ENCODE measurements around the gene VILL. TPM values are rescaled to one million over a fixed set of nuclear protein-coding genes. Genes with fewer than 3 reads are reported as not detected.

The VILL gene
- total and polyA plus RNA-seq, 2 of the 8 experiments (the other 6 are each of a cell fraction or from before 2014, with no cell fraction given): 4.1 to 4.2 TPM

DNA sequence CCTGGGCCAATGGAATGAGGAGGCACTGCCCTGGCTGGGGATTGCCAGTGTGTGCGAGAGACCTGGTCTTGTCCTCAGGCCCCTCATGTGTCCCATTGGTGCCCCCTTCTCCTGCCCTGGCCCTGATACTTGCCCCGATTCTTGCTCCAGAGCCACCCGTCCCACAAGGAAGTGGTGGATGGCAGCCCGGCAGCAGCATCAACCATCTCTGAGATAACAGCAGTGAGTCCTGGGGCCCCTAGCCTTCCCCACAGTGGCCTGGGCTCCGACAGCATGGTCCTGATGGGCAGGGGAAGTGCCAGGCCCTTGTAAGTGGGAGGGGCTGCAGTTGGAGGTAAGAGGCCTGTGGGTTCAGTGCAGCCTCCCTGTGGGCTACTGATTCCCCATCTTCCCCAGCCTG, 15.4 kb downstream of the VILL start:
- H4K5ac ChIP-seq (ENCODE audit: insufficient read length, low read depth, low read length): no peak overlapping the region
- peaks cover 0 to 6% of the 10 kb centered on the region in 2 experiments for H4K20me1 ChIP-seq (replicated peaks in 1 of 2; ENCODE audit: control insufficient read depth in 1 of 2, insufficient read depth in 2 of 2, low read length in 2 of 2)
- no peak overlapping the region for H3K56ac ChIP-seq (replicated peaks; ENCODE audit: insufficient read length, low read depth, low read length)
- no peaks in the 10 kb centered on the region for H3K79me1 ChIP-seq (ENCODE audit: low read depth, low read length)
- H3K23me2 ChIP-seq (ENCODE audit: low read depth, low read length): no peaks in the 10 kb centered on the region
- DNase-seq (ENCODE audit: low read depth in 1 of 2, low spot score in 2 of 2) (no peak), FAIRE-seq (no peak)
- H2BK12ac ChIP-seq (ENCODE audit: low read depth, low read length): no peak overlapping the region
- no peak overlapping the region for H3K14ac ChIP-seq (ENCODE audit: insufficient read length)
- no peaks in the 10 kb centered on the region for H3K9me3 ChIP-seq (ENCODE audit: insufficient read depth in 2 of 2, low read depth in 1 of 2, low read length in 1 of 2)
- no peak overlapping the region for H3K18ac ChIP-seq (ENCODE audit: extremely low read depth, low read length)
- H3K27me3 ChIP-seq (replicated peaks in 1 of 4; ENCODE audit: control insufficient read depth in 3 of 4, extremely low read depth in 1 of 4, insufficient read depth in 3 of 4, low read length in 3 of 4): no peaks in the 10 kb centered on the region
- H3K27ac ChIP-seq (ENCODE audit: low read depth, low read length): no peak overlapping the region
- peaks cover 0 to 2% (median under 1%) of the 10 kb centered on the region in 4 experiments; a peak in 1 of 8 replicates for H3K36me3 ChIP-seq (ENCODE audit: control insufficient read depth in 2 of 4, insufficient read depth in 4 of 4, low read length in 3 of 4)
- CTCF ChIA-PET (ENCODE audit: partially characterized antibody): interaction anchor here (0.8 to 2.4 kb wide), 8 partner anchors 14 to 312 kb away, joined by 3 to 12 read pairs (median 5); partner anchors contain the start of gene PLCD1
- H2BK5ac ChIP-seq (ENCODE audit: low read depth, low read length): no peak overlapping the region
- H3K23ac ChIP-seq (ENCODE audit: insufficient read length): no peak overlapping the region
- no peak overlapping the region for H3K4ac ChIP-seq (replicated peaks; ENCODE audit: insufficient read length, low read depth, low read length)
- no peak overlapping the region for H4K8ac ChIP-seq (ENCODE audit: extremely low read depth, insufficient read depth, low read length)
- no peak overlapping the region for H2BK15ac ChIP-seq (ENCODE audit: low read length)
- H3K9ac ChIP-seq (replicated peaks in 1 of 4; ENCODE audit: extremely low read depth in 1 of 4, low read depth in 3 of 4, low read length in 3 of 4): no peak overlapping the region
- H2BK20ac ChIP-seq (ENCODE audit: low read length): no peak overlapping the region
- no peak overlapping the region for H4K91ac ChIP-seq (replicated peaks; ENCODE audit: insufficient read length, low read length)
- POLR2A ChIA-PET (ENCODE audit: partially characterized antibody): interaction anchor here (1.1 kb wide), 1 partner anchor 10 kb away, joined by 4 read pairs; no protein-coding TSS in a partner anchor
- no peak overlapping the region for H2BK120ac ChIP-seq (replicated peaks; ENCODE audit: low read depth, low read length)
- no peak overlapping the region for H3K4me3 ChIP-seq (ENCODE audit: extremely low read depth in 1 of 4, insufficient read depth in 2 of 4, low read depth in 3 of 4, low read length in 4 of 4)
- H3K4me2 ChIP-seq (ENCODE audit: insufficient read depth in 1 of 2, low read depth in 2 of 2, low read length in 2 of 2): no peak overlapping the region
- H3K79me2 ChIP-seq (ENCODE audit: control insufficient read depth in 1 of 2, insufficient read depth in 2 of 2, low read length in 2 of 2): no peaks in the 10 kb centered on the region
- no peaks in the 10 kb centered on the region for H3K4me1 ChIP-seq (replicated peaks in 1 of 4; ENCODE audit: control insufficient read depth in 3 of 4, insufficient read depth in 4 of 4, low read length in 3 of 4)
- WGBS, 2 experiments (ENCODE audit: extremely low coverage in 1 of 2, insufficient coverage in 1 of 2, insufficient read length in 1 of 2, insufficient replicate concordance in 2 of 2, low coverage in 1 of 2, low lambda C conversion rate in 2 of 2, missing lambda C conversion rate in 1 of 2): 92% methylated on average over 5 of the region's 5 CpGs; no CpG with 5 or more reads in 1 of the 2 experiments
- no peak overlapping the region for H2AK5ac ChIP-seq (ENCODE audit: low read depth, low read length)
- H2AFZ ChIP-seq (ENCODE audit: low read length): no peak overlapping the region
- TF ChIP-seq ASH2L (IDR thresholded peaks at IDR 0.05; ENCODE audit: low read length) (no peak), GTF2F1 (IDR thresholded peaks at IDR 0.05; ENCODE audit: borderline replicate concordance, low read depth, low read length) (no peak), SUZ12 (IDR thresholded peaks at IDR 0.05; ENCODE audit: low read length) (no peak), CREB1 (IDR thresholded peaks at IDR 0.05) (no peak), NANOG (IDR thresholded peaks at IDR 0.05; ENCODE audit: insufficient read depth, low read depth, low read length, poor library complexity, severe bottlenecking) (no peak), ATF3 (IDR thresholded peaks at IDR 0.05; ENCODE audit: insufficient read depth, low read depth, low read length) (no peak), POU5F1 (IDR thresholded peaks at IDR 0.05; ENCODE audit: low read depth, low read length) (no peak), ATF2 (IDR thresholded peaks at IDR 0.05; ENCODE audit: low read length) (no peak), KDM5A (IDR thresholded peaks at IDR 0.05; ENCODE audit: low read length) (no peak), CBX5 (IDR thresholded peaks at IDR 0.05; ENCODE audit: low read depth, low read length) (no peak), TAF1 (IDR thresholded peaks at IDR 0.05; ENCODE audit: low read depth, low read length) (no peak), BRCA1 (IDR thresholded peaks at IDR 0.05; ENCODE audit: low read depth, low read length) (no peak), FOSL1 (IDR thresholded peaks at IDR 0.05; ENCODE audit: insufficient read depth, low read depth, low read length) (no peak)
